Measurements from ENCODE around the gene MEF2C. TPM values are rescaled to one million over a fixed set of nuclear protein-coding genes. Genes with fewer than 3 reads are reported as not detected.

The MEF2C gene
- total and polyA plus RNA-seq, 2 experiments from 2014 or later, result 0.97 to 1.6 TPM

DNA sequence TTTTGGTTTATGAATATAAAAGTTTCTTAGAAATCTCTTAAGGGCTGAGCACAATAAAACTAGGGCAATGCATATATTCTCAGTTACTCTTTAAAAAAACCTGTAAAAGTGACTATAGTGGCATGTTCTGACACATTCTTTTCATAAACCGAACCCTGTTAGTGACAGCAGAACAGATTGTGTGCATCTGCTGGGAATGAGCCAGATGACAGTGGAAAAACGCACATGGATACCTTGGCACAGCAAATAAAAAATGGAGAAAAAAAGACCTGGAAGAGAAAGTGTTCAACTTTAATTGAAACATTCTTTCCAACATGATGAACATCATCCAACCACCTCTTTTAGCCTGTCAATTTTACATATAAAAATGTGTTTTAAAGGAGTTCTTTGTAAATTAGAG lies 12.7 kb downstream of the MEF2C start:
- no peak overlapping the region for H3K27ac Mint-ChIP-seq
- Histone ChIP-seq H3K9me2 (ENCODE audit: insufficient read depth) (no peaks in the 10 kb centered on the region), H3K79me2 (replicated peaks; ENCODE audit: insufficient read depth) (no peaks in the 10 kb centered on the region), H3K4me3 (no peak overlapping the region), H3K4me1 (ENCODE audit: insufficient read depth) (no peaks in the 10 kb centered on the region), H3K4me2 (no peak overlapping the region), H3K27ac (ENCODE audit: low read depth) (no peak overlapping the region), H3K27me3 (ENCODE audit: insufficient read depth) (no peaks in the 10 kb centered on the region), H4K20me1 (replicated peaks; ENCODE audit: insufficient read depth) (no peaks in the 10 kb centered on the region), H2AFZ (no peak overlapping the region), H3K36me3 (ENCODE audit: insufficient read depth) (no peaks in the 10 kb centered on the region), H3F3A (replicated peaks; ENCODE audit: low read depth) (no peaks in the 10 kb centered on the region)
- no peaks in the 10 kb centered on the region for H3K4me1 Mint-ChIP-seq
- H3K4me3 Mint-ChIP-seq, result no peak overlapping the region
- ATAC-seq, result no peak
- H3K36me3 Mint-ChIP-seq (ENCODE audit: low read depth), result no peaks in the 10 kb centered on the region
- TF ChIP-seq JUNB (IDR thresholded peaks at IDR 0.05; ENCODE audit: unreplicated experiment) (no peak), NANOG (IDR thresholded peaks at IDR 0.05; ENCODE audit: borderline replicate concordance) (no peak), EZH2phosphoT487 (IDR thresholded peaks at IDR 0.05; ENCODE audit: unreplicated experiment) (no peak), POLR2AphosphoS5 (IDR thresholded peaks at IDR 0.05; ENCODE audit: low read depth) (no peak), STAT1 (IDR thresholded peaks at IDR 0.05; ENCODE audit: unreplicated experiment) (no peak), CREB1 (CRISPR knock-in tag; IDR thresholded peaks at IDR 0.05; ENCODE audit: low read depth) (no peak), EZH2 (IDR thresholded peaks at IDR 0.05; ENCODE audit: low read depth, unreplicated experiment) (no peak), ZNF331 (CRISPR knock-in tag; IDR thresholded peaks at IDR 0.05; ENCODE audit: low read depth) (no peak), ZNF114 (CRISPR knock-in tag; IDR thresholded peaks at IDR 0.05) (no peak)
- TF ChIP-seq, protein P1, sequence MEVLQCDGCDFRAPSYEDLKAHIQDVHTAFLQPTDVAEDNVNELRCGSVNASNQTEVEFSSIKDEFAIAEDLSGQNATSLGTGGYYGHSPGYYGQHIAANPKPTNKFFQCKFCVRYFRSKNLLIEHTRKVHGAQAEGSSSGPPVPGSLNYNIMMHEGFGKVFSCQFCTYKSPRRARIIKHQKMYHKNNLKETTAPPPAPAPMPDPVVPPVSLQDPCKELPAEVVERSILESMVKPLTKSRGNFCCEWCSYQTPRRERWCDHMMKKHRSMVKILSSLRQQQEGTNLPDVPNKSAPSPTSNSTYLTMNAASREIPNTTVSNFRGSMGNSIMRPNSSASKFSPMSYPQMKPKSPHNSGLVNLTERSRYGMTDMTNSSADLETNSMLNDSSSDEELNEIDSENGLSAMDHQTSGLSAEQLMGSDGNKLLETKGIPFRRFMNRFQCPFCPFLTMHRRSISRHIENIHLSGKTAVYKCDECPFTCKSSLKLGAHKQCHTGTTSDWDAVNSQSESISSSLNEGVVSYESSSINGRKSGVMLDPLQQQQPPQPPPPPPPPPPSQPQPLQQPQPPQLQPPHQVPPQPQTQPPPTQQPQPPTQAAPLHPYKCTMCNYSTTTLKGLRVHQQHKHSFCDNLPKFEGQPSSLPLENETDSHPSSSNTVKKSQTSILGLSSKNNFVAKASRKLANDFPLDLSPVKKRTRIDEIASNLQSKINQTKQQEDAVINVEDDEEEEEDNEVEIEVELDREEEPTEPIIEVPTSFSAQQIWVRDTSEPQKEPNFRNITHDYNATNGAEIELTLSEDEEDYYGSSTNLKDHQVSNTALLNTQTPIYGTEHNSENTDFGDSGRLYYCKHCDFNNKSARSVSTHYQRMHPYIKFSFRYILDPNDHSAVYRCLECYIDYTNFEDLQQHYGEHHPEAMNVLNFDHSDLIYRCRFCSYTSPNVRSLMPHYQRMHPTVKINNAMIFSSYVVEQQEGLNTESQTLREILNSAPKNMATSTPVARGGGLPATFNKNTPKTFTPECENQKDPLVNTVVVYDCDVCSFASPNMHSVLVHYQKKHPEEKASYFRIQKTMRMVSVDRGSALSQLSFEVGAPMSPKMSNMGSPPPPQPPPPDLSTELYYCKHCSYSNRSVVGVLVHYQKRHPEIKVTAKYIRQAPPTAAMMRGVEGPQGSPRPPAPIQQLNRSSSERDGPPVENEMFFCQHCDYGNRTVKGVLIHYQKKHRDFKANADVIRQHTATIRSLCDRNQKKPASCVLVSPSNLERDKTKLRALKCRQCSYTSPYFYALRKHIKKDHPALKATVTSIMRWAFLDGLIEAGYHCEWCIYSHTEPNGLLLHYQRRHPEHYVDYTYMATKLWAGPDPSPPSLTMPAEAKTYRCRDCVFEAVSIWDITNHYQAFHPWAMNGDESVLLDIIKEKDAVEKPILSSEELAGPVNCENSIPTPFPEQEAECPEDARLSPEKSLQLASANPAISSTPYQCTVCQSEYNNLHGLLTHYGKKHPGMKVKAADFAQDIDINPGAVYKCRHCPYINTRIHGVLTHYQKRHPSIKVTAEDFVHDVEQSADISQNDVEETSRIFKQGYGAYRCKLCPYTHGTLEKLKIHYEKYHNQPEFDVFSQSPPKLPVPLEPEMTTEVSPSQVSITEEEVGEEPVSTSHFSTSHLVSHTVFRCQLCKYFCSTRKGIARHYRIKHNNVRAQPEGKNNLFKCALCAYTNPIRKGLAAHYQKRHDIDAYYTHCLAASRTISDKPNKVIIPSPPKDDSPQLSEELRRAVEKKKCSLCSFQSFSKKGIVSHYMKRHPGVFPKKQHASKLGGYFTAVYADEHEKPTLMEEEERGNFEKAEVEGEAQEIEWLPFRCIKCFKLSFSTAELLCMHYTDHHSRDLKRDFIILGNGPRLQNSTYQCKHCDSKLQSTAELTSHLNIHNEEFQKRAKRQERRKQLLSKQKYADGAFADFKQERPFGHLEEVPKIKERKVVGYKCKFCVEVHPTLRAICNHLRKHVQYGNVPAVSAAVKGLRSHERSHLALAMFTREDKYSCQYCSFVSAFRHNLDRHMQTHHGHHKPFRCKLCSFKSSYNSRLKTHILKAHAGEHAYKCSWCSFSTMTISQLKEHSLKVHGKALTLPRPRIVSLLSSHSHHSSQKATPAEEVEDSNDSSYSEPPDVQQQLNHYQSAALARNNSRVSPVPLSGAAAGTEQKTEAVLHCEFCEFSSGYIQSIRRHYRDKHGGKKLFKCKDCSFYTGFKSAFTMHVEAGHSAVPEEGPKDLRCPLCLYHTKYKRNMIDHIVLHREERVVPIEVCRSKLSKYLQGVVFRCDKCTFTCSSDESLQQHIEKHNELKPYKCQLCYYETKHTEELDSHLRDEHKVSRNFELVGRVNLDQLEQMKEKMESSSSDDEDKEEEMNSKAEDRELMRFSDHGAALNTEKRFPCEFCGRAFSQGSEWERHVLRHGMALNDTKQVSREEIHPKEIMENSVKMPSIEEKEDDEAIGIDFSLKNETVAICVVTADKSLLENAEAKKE (CRISPR knock-in tag; IDR thresholded peaks at IDR 0.05), result no peak
- TF ChIP-seq, protein P2, sequence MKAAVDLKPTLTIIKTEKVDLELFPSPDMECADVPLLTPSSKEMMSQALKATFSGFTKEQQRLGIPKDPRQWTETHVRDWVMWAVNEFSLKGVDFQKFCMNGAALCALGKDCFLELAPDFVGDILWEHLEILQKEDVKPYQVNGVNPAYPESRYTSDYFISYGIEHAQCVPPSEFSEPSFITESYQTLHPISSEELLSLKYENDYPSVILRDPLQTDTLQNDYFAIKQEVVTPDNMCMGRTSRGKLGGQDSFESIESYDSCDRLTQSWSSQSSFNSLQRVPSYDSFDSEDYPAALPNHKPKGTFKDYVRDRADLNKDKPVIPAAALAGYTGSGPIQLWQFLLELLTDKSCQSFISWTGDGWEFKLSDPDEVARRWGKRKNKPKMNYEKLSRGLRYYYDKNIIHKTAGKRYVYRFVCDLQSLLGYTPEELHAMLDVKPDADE (IDR thresholded peaks at IDR 0.05), result no peak
- TF ChIP-seq, protein P3, sequence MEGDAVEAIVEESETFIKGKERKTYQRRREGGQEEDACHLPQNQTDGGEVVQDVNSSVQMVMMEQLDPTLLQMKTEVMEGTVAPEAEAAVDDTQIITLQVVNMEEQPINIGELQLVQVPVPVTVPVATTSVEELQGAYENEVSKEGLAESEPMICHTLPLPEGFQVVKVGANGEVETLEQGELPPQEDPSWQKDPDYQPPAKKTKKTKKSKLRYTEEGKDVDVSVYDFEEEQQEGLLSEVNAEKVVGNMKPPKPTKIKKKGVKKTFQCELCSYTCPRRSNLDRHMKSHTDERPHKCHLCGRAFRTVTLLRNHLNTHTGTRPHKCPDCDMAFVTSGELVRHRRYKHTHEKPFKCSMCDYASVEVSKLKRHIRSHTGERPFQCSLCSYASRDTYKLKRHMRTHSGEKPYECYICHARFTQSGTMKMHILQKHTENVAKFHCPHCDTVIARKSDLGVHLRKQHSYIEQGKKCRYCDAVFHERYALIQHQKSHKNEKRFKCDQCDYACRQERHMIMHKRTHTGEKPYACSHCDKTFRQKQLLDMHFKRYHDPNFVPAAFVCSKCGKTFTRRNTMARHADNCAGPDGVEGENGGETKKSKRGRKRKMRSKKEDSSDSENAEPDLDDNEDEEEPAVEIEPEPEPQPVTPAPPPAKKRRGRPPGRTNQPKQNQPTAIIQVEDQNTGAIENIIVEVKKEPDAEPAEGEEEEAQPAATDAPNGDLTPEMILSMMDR (conservative IDR thresholded peaks at IDR 0.05; ENCODE audit: low read depth in 2 of 2), result no peak
- TF ChIP-seq, protein P4, sequence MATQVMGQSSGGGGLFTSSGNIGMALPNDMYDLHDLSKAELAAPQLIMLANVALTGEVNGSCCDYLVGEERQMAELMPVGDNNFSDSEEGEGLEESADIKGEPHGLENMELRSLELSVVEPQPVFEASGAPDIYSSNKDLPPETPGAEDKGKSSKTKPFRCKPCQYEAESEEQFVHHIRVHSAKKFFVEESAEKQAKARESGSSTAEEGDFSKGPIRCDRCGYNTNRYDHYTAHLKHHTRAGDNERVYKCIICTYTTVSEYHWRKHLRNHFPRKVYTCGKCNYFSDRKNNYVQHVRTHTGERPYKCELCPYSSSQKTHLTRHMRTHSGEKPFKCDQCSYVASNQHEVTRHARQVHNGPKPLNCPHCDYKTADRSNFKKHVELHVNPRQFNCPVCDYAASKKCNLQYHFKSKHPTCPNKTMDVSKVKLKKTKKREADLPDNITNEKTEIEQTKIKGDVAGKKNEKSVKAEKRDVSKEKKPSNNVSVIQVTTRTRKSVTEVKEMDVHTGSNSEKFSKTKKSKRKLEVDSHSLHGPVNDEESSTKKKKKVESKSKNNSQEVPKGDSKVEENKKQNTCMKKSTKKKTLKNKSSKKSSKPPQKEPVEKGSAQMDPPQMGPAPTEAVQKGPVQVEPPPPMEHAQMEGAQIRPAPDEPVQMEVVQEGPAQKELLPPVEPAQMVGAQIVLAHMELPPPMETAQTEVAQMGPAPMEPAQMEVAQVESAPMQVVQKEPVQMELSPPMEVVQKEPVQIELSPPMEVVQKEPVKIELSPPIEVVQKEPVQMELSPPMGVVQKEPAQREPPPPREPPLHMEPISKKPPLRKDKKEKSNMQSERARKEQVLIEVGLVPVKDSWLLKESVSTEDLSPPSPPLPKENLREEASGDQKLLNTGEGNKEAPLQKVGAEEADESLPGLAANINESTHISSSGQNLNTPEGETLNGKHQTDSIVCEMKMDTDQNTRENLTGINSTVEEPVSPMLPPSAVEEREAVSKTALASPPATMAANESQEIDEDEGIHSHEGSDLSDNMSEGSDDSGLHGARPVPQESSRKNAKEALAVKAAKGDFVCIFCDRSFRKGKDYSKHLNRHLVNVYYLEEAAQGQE (IDR thresholded peaks at IDR 0.05; ENCODE audit: unreplicated experiment), result no peak
- H3K9me3 Mint-ChIP-seq, result no peaks in the 10 kb centered on the region
- peaks cover 3% of the 10 kb centered on the region for H3K27me3 Mint-ChIP-seq (ENCODE audit: insufficient read depth, low read depth, poor library complexity)
- no peak for DNase-seq (ENCODE audit: low spot score)
